ENCODE results near the gene COL15A1.

Gene COL15A1

DNA sequence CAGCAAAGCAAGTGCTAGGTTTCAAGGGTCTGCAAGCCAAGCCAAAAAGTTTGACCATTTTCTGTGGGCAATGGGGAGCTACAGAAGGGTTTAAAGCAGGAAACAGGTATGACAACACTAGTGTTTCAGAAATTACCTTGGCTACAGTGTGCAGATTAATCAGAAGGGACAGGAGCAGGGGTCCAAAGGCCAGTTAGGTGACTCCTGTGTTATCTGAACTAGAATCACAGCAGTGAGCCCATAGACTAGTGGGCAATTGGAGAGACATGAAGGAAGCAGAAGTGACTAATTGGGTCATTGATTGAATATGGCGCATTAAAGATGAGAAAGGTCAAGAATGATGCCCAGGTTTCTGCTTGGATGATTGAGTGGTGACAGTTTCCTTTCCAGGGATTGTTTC lies 119.8 kb downstream of the COL15A1 start:
- DNase-seq = no peak

- DNase-seq = no peak
These were observed 122.9 kb downstream of the COL15A1 start for GRCh38 chr9:99066571-99066970.

GRCh38 chr9:99069075-99069474 lies 125.4 kb downstream of the COL15A1 start:
- DNase-seq = no peak

GRCh38 chr9:99069546-99069945 lies 125.8 kb downstream of the COL15A1 start:
- DNase-seq = no peak

- DNase-seq = no peak
These were observed 127.0 kb downstream of the COL15A1 start for GRCh38 chr9:99070681-99071080.

- DNase-seq = no peak
These were observed 127.8 kb downstream of the COL15A1 start for GRCh38 chr9:99071313-99072039.

- no peak for DNase-seq
These were observed 128.3 kb downstream of the COL15A1 start for GRCh38 chr9:99072040-99072394.

GRCh38 chr9:99073347-99073746 lies 129.6 kb downstream of the COL15A1 start:
- no peak for DNase-seq

DNA sequence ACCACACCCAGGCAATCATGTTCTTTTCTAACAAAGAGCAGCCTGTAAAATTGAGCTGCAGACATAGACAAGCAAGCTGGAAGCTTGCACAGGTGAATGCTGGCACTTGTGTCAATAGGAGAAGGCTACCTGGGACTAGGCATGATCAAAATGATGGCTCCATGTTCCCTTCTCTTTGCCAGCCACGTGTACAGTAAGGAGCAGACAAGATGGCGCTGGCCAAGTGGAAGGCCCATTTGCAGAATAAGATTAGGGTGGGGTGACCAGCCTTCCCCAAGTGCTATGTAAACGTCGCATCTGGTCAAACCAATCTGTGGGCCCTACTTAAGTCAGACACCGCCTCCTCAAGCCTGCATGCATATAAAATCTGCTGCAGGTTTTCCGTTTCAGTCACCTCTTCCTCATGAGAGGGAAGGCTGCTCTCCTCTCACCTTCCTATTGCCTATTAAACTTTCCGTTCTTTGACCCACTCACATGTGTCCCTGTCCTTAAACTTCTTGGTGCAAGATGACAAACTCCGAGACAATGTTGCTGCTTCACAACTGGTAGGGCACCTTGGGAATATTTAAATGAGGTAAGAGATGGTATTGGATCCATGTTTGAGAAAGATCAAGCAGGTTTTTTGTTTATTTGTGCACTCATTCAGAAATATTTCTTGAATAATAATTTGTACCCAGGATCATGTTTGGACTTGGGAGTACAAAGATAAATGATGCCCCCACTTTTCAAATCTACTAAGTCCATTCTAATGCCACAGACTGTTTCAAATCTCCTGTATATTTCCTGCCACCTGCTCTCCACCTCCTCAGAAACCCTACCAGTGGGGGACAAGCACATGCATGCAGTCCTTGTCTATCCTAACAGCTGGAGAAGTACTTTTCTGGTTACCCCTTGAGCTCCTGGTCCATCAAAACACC lies 130.5 kb downstream of the COL15A1 start:
- DNase-seq = no peak

DNA sequence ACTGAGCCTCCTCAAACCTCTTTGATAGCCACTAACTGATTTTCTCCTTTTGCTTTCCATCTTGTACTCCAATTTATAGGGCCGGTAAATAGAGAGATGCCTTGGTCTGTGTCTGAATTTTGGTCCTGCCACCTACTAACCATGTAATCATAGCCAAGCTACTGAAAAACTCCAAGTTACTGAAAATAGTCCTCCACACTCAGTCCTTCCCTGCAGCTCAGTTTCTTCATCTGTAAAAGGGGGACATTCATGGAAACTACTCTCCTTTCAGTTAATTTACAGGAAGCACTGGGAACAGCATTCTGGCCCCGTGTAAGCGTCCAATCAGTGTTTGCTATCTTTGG lies 131.2 kb downstream of the COL15A1 start:
- DNase-seq = no peak

- DNase-seq = no peak
These were observed 131.7 kb downstream of the COL15A1 start for GRCh38 chr9:99075246-99075912.

DNA sequence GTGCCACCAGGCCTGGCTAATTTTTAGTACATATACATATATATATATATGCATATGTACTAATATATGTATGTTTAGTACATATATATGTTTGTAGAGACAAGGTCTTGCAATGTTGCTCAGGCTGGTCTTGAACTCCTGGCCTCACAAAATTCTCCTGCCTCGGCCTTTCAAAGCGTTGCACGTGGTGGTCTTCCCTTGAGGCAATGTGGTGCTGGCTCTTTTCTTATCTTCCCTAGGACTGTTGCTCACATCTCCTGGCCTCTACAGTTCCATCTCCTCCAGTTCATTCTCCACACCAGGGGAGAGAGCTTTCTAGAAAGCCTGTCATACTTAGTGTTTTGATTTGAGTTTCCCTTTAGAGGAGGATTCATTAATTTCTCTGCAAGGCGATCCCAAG lies 132.3 kb downstream of the COL15A1 start:
- DNase-seq = no peak

- DNase-seq = no peak
These were observed 132.9 kb downstream of the COL15A1 start for GRCh38 chr9:99076483-99077171.

DNA sequence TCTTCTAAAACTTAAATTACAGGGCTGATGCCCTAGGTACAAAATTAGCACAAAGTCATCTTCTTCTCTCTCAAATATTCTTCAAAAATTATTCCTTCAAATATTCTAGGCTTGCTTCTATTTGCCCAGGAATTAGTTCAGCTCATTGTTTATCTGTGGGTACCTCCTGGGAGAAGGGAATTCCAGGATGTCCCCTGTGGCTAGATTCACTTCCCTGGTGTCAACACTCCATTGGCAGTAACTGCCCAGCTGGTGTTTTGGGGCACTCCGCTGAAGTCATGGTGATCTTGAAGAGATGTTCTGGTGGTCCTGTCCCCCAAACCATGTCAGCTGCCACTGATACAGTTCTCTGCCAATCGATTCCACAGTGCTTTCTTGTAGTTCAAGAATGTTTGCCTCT lies 135.0 kb downstream of the COL15A1 start:
- DNase-seq = no peak

DNA sequence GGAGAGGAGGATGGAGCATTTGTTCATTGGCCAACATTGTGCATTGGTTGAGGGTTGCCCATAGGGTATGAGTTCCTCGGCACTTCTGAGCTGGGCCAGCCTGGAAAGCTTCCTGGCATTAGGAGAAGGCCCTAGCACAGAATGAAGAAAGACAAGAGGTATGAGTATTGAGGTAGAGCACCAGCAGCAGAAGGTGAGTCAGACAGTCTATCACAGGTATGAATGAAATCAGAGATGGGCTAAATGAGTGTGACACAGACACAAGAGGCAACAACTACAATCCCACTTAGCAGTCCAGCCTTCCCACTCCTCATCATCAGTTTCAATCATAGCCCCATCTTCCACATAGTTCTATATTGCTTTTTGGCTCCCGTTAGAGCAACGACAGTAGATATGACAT lies 135.8 kb downstream of the COL15A1 start:
- DNase-seq = no peak

DNA sequence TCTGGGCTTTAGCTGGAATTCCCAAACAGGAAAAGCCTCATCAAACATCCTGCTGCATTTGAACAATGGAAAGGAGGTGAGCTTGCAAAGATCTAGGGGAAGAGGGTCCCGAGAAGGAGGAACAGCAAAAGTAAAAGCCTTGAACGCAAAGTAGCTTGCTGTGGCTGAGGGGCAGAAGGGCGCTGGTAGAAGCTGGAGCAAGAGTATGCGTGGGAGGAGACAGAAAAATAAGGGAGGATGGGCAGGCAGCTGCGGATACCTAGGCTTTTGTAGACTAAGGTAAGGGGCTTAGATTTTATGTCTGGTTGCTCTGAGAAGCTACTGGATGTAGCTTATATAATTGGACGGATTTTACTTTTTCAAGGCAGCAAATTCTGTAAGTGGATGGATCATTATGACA lies 139.3 kb downstream of the COL15A1 start:
- no peak for DNase-seq

DNA sequence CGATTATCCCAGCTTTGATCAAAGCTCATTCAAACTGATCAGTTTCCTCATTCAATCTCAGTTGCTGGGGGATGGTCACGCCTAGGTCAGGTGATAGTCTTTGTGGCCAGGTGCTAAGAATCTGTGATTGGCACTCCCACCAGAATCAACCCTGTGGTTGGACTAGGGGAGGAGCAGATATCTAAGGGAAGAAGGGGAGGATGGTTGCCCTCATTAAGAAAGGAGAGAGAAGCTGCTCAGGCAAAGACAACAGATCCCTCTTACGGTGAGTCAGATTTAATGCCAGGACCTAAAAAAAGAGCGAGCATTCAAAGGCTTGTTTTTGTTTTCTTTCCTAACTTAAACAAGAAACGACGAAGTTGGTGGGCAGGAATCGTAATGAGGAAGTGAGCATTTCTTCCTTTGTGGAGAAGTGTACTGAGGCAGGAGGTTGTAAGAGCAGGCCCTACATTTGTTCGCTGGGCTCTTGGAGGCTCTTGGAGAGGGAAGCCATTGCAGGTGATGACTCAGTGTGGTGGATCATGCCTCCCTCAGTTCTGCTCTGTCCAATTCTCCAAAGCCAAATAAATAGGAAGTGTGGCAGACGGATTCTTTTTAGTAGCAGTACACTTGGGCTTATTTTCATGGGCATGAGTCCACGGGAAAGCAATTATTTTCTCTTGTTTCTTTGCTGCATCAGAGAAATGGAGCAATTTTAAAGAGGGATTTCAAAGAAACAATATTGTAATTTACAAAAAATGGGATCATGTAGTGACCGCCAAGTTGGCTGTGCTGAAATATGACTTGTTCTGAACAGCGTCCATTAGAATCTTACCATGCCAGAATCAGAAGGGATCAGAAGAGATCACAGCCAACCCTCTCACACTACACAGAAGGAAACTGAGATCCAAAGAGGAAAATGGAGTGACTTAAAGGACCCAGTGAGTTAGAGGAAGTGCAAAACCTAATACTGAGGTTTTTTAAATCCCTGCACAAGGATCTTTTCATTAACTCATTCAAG lies 142.5 kb downstream of the COL15A1 start:
- DNase-seq = no peak

GRCh38 chr9:99087462-99087861 lies 143.8 kb downstream of the COL15A1 start:
- DNase-seq = no peak

- DNase-seq = no peak
These were observed 146.8 kb downstream of the COL15A1 start for GRCh38 chr9:99090336-99091130.

GRCh38 chr9:99092643-99093491 lies 149.2 kb downstream of the COL15A1 start:
- DNase-seq = no peak

Data from NCI-H1417 treated with DMSO at 0.1 percent for 48 hours (cell line).